Measurements from ENCODE around the gene SPATS2L.

- no peak for TF ChIP-seq CTCF (IDR thresholded peaks at IDR 0.05; ENCODE audit: low read depth, low read length)
- TF ChIP-seq MAX (IDR thresholded peaks at IDR 0.05; ENCODE audit: low read depth, low read length) = no peak
Observed at GRCh38 chr2:200310545-200310971, 4.1 kb downstream of the SPATS2L start.
